K562 (cell line): Measurements from ENCODE around the gene ZBTB9.

Experiments used
- EP300 ChIP-seq: IDR thresholded peaks from 2 replicates; pipeline ENCODE4 v1.6.1; 2012; ENCODE audit warnings: low read length, improper control_type of control experiment
- ESRRA ChIP-seq: fragments of 450-650 bp; IDR thresholded peaks from 2 replicates; pipeline ENCODE4 v1.6.1; 2014; ENCODE audit warnings: low read depth, mild to moderate bottlenecking, moderate library complexity, borderline replicate concordance
- EZH2 ChIP-seq: IDR thresholded peaks from 2 replicates; pipeline ENCODE4 v1.6.1; 2012; ENCODE audit warnings: low read depth, mild to moderate bottlenecking, inconsistent platforms, low read length, borderline replicate concordance
- FOXO4 ChIP-seq: fragments of 450-650 bp; formaldehyde crosslinking; IDR thresholded peaks from 2 replicates; pipeline ENCODE4 v1.4.0; 2020; ENCODE audit warnings: mild to moderate bottlenecking, moderate library complexity
- NFYB ChIP-seq: IDR thresholded peaks from 2 replicates; pipeline ENCODE4 v1.6.1; 2011; ENCODE audit warnings: mild to moderate bottlenecking, moderate library complexity; ENCODE audit not compliant: insufficient read length; ENCODE audit errors: extremely low read depth
- NRF1 ChIP-seq, 2 experiments: fragments of 450-650 bp; IDR thresholded peaks in 1 of 2; conservative IDR thresholded peaks in 1 of 2; 2 replicates each; pipeline ENCODE4 v1.6.1; 2014; ENCODE audit warnings: mild to moderate bottlenecking in 2 of 2
- ZNF354B ChIP-seq: fragments of 250-450 bp; sonication (Bioruptor Pico); IDR thresholded peaks from 2 replicates; pipeline ENCODE4 v1.4.0; 2020
- ZNF395 ChIP-seq: fragments of 200-800 bp; sonication (Bioruptor generic); IDR thresholded peaks from 2 replicates; pipeline ENCODE4 v1.6.1; 2017; ENCODE audit warnings: missing genetic modification characterization, missing compliant biosample characterization

GRCh38 chr6:33430334-33430733 is 24.0 kb upstream of the ZBTB9 start:
- no peak for TF ChIP-seq ZNF395
- TF ChIP-seq EZH2: no peak
- no peak for TF ChIP-seq ZNF354B (CRISPR knock-in tag)
- no peak for TF ChIP-seq FOXO4 (CRISPR knock-in tag)
- no peak for TF ChIP-seq EP300
- TF ChIP-seq NFYB: no peak
- TF ChIP-seq NRF1 (conservative IDR thresholded peaks at IDR 0.05 in 1 of 2, IDR thresholded peaks at IDR 0.05 in 1 of 2): no peak
- no peak for TF ChIP-seq ESRRA
